Astrocyte (in vitro differentiated cells and primary cell): ENCODE results near the gene UBE2G1. TPM values are rescaled to one million over a fixed set of nuclear protein-coding genes. Genes with fewer than 3 reads are reported as not detected.
"Not testable (repeated sequence)": the region's sequence is repeated elsewhere in the genome, so short reads cannot be mapped to it uniquely, and the experiment has no call there.

Source experiments
- DNase-seq: peaks from one replicate; pipeline ENCODE4 v3.0.0-alpha.2; 2010; ENCODE audit warnings: low read depth
- FAIRE-seq: peaks from 2 replicates; lab custom pipeline; 2011; peaks lifted over from hg19 to GRCh38; lab: Jason Lieb, UNC
- H2AFZ ChIP-seq: 2 replicates; pipeline ENCODE4 v1.6.0; 2012; ENCODE audit warnings: low read depth, low read length, inconsistent platforms
- H3K27ac ChIP-seq: 2 replicates; pipeline ENCODE4 v1.5.1; 2011; ENCODE audit warnings: low read depth, low read length, inconsistent platforms
- H3K27me3 ChIP-seq: 2 replicates; pipeline ENCODE4 v1.6.0; 2011; ENCODE audit warnings: low read length, inconsistent platforms; ENCODE audit not compliant: insufficient read depth
- H3K36me3 ChIP-seq: 2 replicates; pipeline ENCODE4 v1.5.1; 2011; ENCODE audit warnings: low read length, inconsistent platforms; ENCODE audit not compliant: insufficient read depth
- H3K4me1 ChIP-seq: 2 replicates; pipeline ENCODE4 v1.5.1; 2011; ENCODE audit warnings: low read length, inconsistent platforms; ENCODE audit not compliant: insufficient read depth
- H3K4me2 ChIP-seq: 2 replicates; pipeline ENCODE4 v1.6.0; 2012; ENCODE audit warnings: low read length, inconsistent platforms
- H3K4me3 ChIP-seq: 2 replicates; pipeline ENCODE4 v1.5.1; 2011; ENCODE audit warnings: low read depth, mild to moderate bottlenecking, low read length, inconsistent platforms; ENCODE audit not compliant: insufficient read depth
- H3K79me2 ChIP-seq: 2 replicates; pipeline ENCODE4 v1.6.0; 2012; ENCODE audit warnings: mild to moderate bottlenecking, low read length, inconsistent platforms; ENCODE audit not compliant: insufficient read depth
- H3K9ac ChIP-seq: 2 replicates; pipeline ENCODE4 v1.6.0; 2012; ENCODE audit warnings: mild to moderate bottlenecking, low read length, inconsistent platforms
- H3K9me3 ChIP-seq: 2 replicates; pipeline ENCODE4 v1.5.1; 2012; ENCODE audit warnings: low read depth, mild to moderate bottlenecking, low read length, inconsistent platforms; ENCODE audit not compliant: insufficient read depth
- H4K20me1 ChIP-seq: 2 replicates; pipeline ENCODE4 v1.6.0; 2012; ENCODE audit warnings: low read length, inconsistent platforms; ENCODE audit not compliant: insufficient read depth
- H3K27ac Mint-ChIP-seq: one replicate; pipeline ENCODE4 v1.8.0; 2021; ENCODE audit warnings: mild to moderate bottlenecking, mixed read lengths; ENCODE audit not compliant: unreplicated experiment
- H3K27me3 Mint-ChIP-seq: one replicate; pipeline ENCODE4 v1.8.0; 2021; ENCODE audit warnings: low read depth, mixed read lengths; ENCODE audit not compliant: unreplicated experiment
- H3K36me3 Mint-ChIP-seq: one replicate; pipeline ENCODE4 v1.8.0; 2021; ENCODE audit warnings: low read depth, mixed read lengths; ENCODE audit not compliant: unreplicated experiment
- H3K4me1 Mint-ChIP-seq: one replicate; pipeline ENCODE4 v1.8.0; 2021; ENCODE audit warnings: low read depth, mixed read lengths; ENCODE audit not compliant: unreplicated experiment
- H3K4me3 Mint-ChIP-seq: one replicate; pipeline ENCODE4 v1.8.0; 2021; ENCODE audit warnings: mild to moderate bottlenecking, moderate library complexity, mixed read lengths; ENCODE audit not compliant: unreplicated experiment
- H3K9me3 Mint-ChIP-seq: one replicate; pipeline ENCODE4 v1.8.0; 2021; ENCODE audit warnings: mild to moderate bottlenecking, mixed read lengths; ENCODE audit not compliant: unreplicated experiment
- EZH2 ChIP-seq: IDR thresholded peaks from 2 replicates; pipeline ENCODE4 v1.6.1; 2012; ENCODE audit warnings: mild to moderate bottlenecking, low read length, inconsistent platforms; ENCODE audit not compliant: insufficient read depth
- total RNA-seq: library from RNA; stranded (reverse); gene quantifications from 2 replicates; pipeline ENCODE4 v1.2.1, GENCODE V29; 2021
- TF ChIP-seq, protein P1 (sequence below): IDR thresholded peaks from 2 replicates; pipeline ENCODE4 v1.5.1; 2011; ENCODE audit warnings: low read depth, mild to moderate bottlenecking, inconsistent platforms, low read length, moderate library complexity; ENCODE audit not compliant: insufficient read depth

The UBE2G1 gene
- total RNA-seq, 1 donor from 2014 or later = 123 TPM

DNA sequence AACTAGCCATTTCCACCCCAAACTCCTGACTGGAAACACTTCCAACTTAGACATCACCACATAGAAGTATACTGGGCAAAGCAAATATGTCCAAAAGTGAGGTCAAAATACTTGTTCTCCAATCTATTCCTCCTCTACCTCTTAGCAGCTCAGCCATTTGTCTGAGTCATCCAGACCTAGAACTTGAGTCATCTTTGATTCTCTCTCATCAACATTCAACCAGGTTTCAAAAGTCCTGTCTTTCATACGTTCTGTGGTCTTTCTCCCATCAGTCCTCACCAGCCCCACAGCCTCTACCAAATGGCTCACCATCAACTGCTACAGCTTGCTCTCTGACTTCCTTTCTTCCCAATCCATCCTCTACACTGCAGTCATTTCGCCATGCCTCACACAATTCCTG lies 109.5 kb downstream of the UBE2G1 start:
- DNase-seq = no peak
- peak overlapping the region; percentile 8 for H3K27ac Mint-ChIP-seq
- Histone ChIP-seq H2AFZ (no peak overlapping the region), H3K27me3 (no peaks in the 10 kb centered on the region), H3K4me3 (no peak overlapping the region), H3K9ac (no peak overlapping the region), H3K4me1 (peaks cover 4% of the 10 kb centered on the region), H3K36me3 (peaks cover 4% of the 10 kb centered on the region), H3K79me2 (peaks cover 97% of the 10 kb centered on the region), H3K4me2 (no peak overlapping the region), H3K9me3 (peaks cover 7% of the 10 kb centered on the region), H3K27ac (no peak overlapping the region), H4K20me1 (peaks cover 80% of the 10 kb centered on the region)
- H3K27me3 Mint-ChIP-seq = no peaks in the 10 kb centered on the region
- peaks cover 18% of the 10 kb centered on the region for H3K4me1 Mint-ChIP-seq
- H3K9me3 Mint-ChIP-seq = peaks cover 14% of the 10 kb centered on the region
- H3K4me3 Mint-ChIP-seq = no peak overlapping the region
- TF ChIP-seq, protein P1, sequence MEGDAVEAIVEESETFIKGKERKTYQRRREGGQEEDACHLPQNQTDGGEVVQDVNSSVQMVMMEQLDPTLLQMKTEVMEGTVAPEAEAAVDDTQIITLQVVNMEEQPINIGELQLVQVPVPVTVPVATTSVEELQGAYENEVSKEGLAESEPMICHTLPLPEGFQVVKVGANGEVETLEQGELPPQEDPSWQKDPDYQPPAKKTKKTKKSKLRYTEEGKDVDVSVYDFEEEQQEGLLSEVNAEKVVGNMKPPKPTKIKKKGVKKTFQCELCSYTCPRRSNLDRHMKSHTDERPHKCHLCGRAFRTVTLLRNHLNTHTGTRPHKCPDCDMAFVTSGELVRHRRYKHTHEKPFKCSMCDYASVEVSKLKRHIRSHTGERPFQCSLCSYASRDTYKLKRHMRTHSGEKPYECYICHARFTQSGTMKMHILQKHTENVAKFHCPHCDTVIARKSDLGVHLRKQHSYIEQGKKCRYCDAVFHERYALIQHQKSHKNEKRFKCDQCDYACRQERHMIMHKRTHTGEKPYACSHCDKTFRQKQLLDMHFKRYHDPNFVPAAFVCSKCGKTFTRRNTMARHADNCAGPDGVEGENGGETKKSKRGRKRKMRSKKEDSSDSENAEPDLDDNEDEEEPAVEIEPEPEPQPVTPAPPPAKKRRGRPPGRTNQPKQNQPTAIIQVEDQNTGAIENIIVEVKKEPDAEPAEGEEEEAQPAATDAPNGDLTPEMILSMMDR = no peak
- TF ChIP-seq EZH2 = no peak
- FAIRE-seq = no peak
- H3K36me3 Mint-ChIP-seq = peaks cover 17% of the 10 kb centered on the region

DNA sequence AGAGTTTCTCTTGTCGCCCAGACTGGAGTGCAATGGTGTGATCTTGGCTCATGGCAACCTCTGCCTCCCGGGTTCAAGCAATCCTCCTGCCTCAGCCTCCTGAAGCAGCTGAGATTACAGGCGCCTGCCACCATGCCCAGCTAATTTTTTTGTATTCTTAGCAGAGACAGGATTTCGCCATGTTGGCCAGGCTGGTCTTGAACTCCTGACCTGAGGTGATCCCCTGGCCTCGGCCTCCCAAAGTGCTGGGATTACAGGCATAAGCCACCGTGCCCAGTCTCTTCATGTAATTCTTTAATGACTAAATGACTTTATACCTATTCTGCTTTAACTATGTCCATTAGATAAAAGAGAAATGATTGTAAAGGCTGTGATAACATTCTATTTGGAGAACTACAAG lies 111.2 kb downstream of the UBE2G1 start:
- not testable (repeated sequence) for H3K4me3 ChIP-seq, H3K9ac ChIP-seq

DNA sequence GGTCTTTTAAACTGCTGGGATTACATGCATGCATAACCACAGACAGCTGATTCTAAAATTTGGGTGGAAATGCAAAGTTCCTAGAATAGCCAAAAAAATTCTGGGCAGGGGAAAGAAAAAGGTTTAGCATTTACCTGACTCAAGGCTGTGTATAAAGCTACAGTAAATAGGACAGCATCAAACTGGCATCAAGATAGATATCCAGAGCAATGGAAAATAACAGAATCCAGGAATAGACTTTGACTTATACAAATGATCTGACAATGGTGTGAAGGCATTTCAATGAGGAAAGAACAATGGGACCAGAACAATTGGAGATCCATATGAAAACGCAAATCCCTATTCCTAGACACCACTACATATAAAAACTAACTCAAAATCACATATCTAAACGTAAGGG lies 115.6 kb downstream of the UBE2G1 start:
- Histone ChIP-seq H2AFZ (no peak overlapping the region), H3K27me3 (no peaks in the 10 kb centered on the region), H4K20me1 (peaks cover 91% of the 10 kb centered on the region), H3K27ac (no peak overlapping the region), H3K9ac (no peak overlapping the region), H3K4me2 (no peak overlapping the region), H3K36me3 (peaks cover 2% of the 10 kb centered on the region), H3K79me2 (peaks cover 97% of the 10 kb centered on the region), H3K9me3 (no peaks in the 10 kb centered on the region), H3K4me3 (no peak overlapping the region), H3K4me1 (no peaks in the 10 kb centered on the region)
- Mint-ChIP-seq H3K36me3 (peaks cover 13% of the 10 kb centered on the region), H3K9me3 (peaks cover 5% of the 10 kb centered on the region), H3K27me3 (no peaks in the 10 kb centered on the region), H3K27ac (no peak overlapping the region), H3K4me3 (no peak overlapping the region), H3K4me1 (peaks cover 31% of the 10 kb centered on the region)
- DNase-seq = no peak
- FAIRE-seq = no peak
- no peak for TF ChIP-seq EZH2
- TF ChIP-seq, protein P1 = no peak

More for the DNA sequence above, 111.2 kb downstream of the UBE2G1 start:
- H3K79me2 ChIP-seq = peaks cover 95% of the 10 kb centered on the region
- H3K4me3 Mint-ChIP-seq, H3K36me3 ChIP-seq, DNase-seq, H2AFZ ChIP-seq, FAIRE-seq, H3K4me1 ChIP-seq, H3K27me3 Mint-ChIP-seq, H3K27me3 ChIP-seq, H3K9me3 ChIP-seq, H3K27ac ChIP-seq, H3K4me2 ChIP-seq, H3K27ac Mint-ChIP-seq: not testable (repeated sequence)
- peaks cover 14% of the 10 kb centered on the region for H3K9me3 Mint-ChIP-seq
- H4K20me1 ChIP-seq = peaks cover 80% of the 10 kb centered on the region
- peaks cover 12% of the 10 kb centered on the region for H3K4me1 Mint-ChIP-seq
- H3K36me3 Mint-ChIP-seq = peaks cover 13% of the 10 kb centered on the region
